Measurements from ENCODE around the gene CD58.

The CD58 gene

DNA sequence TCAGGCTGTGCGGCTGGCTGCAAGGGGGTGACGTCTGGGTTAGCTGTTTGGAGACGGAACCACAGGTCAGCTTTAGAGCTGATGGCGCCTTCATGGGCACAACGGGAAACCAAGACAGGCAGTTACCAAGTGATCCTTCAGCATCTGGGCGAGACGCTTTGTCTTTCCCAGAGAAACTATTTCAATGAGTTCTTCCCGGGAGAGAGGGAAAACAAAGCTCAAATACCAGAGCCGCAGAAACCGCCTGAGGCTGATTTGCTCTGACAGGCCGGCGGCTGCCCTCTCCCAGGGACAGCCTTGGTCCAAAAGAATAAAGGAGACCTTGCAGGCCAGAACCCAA is 76.5 kb downstream of the CD58 start:
- DNase-seq (ENCODE audit: low read depth in 1 of 2, low spot score in 1 of 2), result no peak

DNA sequence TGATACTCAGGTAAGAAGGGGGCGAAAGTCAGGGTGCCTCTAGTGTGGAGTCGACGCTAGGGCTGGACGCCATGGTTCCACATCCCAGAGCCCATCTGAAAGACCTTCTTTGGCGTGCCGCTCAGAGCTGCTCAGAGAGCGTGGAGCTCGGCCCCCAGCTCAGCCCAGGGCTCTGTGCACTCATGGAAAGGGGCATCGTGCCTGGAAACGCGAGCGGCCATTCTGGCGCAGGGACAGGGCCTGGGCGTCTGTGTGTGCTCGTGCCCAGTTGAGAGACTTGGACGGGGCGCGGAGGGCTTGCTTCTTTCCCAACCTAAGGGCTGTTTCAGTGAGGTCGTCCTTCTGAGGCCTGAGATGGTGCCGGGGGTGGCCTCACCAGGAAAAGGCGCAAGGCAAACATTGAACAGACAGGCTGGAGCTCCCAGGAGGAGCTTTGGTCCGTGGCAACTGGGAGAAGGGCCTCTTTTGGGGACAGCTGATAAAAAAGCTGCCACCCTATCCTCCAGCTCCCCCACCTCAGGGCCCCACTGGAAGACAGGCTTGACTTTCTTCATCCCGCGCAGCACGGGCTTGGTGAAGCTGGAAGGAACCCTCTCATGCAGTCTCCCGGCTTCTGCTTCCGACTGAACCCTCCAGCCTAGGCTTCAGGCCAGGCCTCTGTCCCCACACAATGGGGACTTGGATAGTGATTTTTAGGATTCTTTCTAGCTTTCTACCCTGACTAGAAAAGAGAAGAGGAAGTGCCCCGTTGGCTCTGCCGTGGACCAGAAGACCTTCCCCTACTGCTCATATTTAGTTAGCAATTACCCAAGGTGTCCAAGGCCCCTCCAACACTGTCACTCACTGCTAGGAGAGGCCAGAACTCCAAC is 77.1 kb downstream of the CD58 start:
- no peak for DNase-seq (ENCODE audit: low read depth in 1 of 2, low spot score in 1 of 2)

DNA sequence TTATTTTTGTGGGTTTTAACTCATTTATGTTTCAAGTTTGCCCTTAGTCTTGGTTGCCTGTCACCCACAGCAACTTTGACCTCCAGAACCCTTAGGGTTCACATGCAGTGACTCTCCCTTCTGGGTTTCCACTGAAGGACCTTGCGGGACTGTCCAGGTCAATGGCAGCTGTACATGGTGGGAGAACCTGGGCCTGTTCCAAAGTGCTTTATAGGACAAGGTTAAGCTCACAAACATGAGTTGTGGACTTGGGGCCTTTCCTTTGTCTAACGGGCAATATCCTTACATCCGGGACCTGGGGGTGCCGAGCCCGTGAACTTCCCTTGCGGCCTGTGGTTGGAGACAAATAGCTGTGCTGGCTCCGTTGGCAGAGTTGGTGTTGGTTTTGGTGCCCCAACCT is 77.8 kb downstream of the CD58 start:
- DNase-seq (ENCODE audit: low read depth in 1 of 2, low spot score in 1 of 2), result no peak

DNA sequence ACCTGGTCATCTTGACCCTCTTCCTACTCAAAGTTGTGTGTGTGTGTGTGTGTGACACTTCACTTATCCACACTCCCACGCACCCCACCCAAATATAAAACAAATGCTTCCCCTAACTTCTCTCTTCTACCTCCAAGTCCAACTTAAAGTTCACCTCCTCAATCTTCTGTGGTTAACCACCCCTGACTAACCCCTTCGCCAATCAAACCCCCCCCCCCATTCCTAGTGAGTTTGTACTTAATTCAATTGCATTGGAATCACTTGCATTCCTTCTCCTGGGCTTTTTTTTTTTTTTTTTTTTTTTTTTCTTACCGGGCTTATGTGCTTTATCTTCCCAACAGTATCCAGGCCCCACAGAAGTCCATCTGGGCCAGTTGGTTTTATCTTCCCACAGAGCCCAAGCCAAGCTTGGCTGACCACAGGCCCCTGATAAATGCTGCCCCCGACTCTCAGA is 78.4 kb downstream of the CD58 start:
- DNase-seq (ENCODE audit: low read depth in 1 of 2, low spot score in 1 of 2), result no peak

DNA sequence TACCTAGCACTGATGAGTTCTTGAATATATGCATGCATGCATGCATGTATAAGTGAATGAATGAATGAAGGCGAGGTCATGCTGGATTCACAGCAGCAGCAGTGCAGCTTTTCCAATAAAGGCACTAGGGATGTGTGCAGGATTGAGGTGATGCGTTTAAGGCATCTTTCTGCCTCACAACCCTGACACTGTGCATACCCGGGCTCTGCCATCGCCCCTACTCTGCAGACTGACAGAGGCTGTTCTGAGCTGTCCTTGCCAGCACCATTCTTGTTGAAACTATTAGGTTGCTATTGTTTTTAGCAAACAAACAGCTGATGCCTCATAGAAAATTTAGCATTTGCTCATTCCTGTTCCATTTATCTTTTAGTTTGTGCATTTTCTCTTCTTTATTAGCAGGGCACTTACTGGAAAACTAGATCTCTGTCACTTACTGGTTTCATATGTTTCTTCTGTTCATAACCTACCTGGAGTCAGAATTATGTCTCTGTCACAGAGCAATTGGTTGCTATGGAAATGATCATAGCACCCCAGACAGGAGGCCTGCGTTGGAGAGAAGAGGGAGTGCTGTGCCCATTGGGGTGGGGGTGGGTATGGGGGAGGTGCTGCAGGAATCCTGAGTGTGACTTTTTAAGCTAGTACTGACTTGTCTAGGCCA is 79.0 kb downstream of the CD58 start:
- no peak for DNase-seq (ENCODE audit: low read depth in 1 of 2, low spot score in 1 of 2)

DNA sequence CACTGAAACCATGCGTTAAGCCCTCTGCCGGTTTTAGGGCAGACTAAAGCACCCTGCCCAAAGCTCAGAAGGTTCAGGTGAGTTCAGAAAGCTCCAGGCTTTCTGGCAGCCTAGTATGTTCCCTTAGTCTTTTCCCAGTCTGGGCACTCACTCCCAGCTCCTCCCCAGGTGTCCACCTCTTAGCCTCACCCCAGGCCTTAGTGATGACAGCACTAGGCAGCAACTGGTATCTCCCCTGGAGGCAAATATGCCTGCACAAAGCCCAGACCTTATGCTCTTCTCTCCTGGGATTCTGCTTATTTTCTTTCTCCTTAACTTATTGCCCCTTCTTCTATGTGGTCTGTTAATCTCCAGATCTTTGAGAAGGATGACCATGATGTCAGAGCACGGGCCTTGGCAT is 80.2 kb downstream of the CD58 start:
- DNase-seq (ENCODE audit: low read depth in 1 of 2, low spot score in 1 of 2), result no peak

DNA sequence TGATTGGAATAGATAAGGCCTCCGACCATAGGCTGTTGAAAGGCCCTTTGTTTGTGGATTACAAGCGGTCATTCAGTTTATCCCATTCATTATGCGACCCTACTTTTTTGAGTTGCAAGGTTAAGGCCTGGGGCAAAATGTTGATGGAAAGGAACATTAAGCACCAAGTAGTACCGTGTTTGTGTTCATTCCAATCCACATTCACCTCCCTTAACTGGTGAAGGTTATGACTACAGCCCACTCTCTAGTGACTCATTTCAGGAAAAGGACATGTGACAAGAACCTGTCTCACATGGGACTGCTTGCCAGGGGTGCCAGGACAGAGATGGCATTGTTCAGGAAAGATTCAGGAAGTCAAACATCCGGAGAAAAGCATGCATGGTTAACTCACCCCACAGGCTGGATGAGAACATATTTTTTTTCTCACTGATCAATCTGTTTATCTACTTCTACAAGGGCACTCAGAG is 81.6 kb downstream of the CD58 start:
- no peak for DNase-seq (ENCODE audit: low read depth in 1 of 2, low spot score in 1 of 2)

DNA sequence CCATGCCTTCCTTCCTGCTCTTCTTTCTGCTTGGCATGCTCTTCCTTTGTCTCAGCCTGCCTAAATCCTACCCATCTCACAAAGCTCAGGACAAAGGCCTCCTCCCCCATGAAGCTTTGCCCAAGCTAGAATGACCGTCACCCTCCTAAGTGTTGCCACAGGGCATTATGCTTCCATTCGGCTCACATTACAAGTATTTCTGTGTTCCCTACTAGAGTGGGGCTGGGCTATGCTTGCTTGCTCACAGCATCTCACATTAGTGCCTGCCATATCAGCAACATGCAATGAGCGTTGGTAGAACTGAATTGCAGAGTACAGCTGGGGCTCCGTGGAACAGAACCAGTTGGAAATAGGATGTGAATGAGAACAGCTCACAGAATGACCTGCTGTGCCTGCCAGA is 82.8 kb downstream of the CD58 start:
- no peak for DNase-seq (ENCODE audit: low read depth in 1 of 2, low spot score in 1 of 2)

DNA sequence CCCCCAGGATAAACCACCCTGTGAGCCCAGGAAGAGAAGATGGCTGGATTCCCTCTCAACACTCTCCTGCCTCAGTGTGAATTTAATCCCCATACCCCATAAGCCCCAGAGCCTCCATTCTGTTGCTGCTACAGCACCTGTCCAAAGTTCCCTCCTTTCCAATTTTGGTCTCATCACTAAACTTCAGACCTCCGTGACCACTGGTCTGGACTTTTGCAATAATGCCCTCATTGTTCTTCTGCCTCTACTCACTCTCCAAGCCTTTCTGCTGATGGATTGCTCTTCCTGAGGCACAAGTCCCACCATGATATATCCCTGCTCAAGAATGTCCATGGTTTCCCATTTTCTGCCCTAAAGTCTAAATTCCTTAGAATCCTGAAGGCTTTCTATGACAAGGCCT is 83.2 kb downstream of the CD58 start:
- no peak for DNase-seq (ENCODE audit: low read depth in 1 of 2, low spot score in 1 of 2)

DNA sequence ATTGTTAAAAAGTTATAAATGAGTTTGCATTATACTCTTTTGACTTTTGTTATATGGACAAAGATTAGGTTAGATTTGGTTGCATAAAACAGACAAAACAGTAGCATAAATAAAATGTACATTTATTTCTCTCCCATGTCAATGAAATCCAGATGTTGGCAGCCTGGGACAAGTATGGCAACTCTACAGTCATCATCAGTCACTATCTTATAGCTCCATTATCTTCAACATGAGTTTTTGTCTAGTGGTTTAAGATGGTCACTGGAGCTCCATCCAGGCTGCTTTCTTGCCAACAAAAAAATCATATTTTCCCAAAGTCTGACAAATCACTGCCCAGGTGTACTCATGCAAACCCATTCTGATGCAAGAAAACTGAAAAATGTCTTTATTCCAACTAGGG is 83.8 kb downstream of the CD58 start:
- DNase-seq (ENCODE audit: low read depth in 1 of 2, low spot score in 1 of 2), result no peak

DNA sequence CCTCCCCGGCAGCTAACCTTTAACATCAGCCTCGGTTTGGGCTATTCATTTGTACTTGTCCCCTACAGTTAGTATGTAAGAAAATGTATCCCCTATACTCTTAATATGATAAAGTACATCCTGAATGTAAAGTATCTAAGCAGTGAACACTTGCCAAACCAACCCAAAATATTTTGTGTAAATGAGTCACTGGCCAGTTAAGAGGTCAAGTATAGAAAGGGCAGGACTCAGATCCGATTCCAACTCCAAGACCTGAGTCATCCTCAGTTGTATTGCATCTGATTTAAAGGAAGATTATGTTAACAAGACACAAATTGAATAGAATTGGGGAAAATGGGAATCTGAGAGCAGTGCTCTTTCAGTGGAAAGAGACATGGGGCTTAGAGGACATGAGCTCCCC is 84.4 kb downstream of the CD58 start:
- no peak for DNase-seq (ENCODE audit: low read depth in 1 of 2, low spot score in 1 of 2)

DNA sequence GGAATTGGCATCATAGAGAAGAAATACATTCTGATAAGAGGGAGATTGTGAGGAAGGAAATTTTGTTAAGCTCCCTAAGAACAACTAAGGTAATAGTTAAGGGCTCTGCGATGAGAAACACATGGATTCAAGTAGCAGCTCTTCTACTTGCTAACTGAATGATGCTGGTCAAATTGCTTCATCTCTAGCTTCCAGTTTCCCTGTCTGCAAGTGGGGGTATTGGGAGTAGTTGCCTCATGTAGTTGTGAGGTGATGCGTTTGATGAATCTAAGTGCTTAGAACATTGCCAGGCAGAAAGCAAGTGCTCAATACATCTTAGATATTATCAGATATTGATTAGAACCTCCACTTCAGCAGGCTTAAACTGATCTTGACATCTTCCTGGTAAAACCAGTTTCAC is 84.8 kb downstream of the CD58 start:
- DNase-seq (ENCODE audit: low read depth in 1 of 2, low spot score in 1 of 2), result no peak

DNA sequence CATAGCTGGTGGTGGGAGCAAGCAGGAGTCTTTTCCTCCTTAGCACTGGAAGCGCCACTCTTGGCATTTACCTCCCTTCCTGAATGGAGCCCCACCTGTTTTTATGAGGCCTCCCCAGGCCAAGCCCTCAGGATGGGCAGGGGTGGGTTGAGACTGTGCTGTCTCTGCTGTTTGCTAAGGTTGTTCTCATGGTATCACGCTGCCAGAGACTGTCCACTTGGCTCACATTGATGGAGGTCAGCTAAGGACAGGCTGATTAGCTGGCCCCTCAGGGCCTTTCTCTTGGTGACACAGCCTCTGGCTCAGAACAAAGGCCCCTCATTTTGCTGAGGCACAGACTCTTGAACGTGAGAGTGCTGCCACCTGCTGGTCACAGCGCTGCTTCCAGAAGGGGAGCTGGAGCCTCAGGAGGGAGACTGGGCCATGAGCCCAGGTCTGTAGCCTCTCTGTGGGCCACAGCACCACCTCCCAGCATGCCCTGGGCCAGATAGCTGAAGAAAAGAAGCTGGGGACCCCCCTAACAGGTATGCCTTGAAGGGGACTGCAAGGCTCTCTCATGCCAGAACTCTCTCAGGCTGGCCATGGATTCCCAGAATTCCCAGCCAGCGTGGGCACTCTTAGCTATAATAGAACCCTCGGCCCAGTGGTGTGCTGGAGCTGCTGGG is 85.6 kb downstream of the CD58 start:
- DNase-seq (ENCODE audit: low read depth in 1 of 2, low spot score in 1 of 2), result peak; percentile 66 to 86

DNA sequence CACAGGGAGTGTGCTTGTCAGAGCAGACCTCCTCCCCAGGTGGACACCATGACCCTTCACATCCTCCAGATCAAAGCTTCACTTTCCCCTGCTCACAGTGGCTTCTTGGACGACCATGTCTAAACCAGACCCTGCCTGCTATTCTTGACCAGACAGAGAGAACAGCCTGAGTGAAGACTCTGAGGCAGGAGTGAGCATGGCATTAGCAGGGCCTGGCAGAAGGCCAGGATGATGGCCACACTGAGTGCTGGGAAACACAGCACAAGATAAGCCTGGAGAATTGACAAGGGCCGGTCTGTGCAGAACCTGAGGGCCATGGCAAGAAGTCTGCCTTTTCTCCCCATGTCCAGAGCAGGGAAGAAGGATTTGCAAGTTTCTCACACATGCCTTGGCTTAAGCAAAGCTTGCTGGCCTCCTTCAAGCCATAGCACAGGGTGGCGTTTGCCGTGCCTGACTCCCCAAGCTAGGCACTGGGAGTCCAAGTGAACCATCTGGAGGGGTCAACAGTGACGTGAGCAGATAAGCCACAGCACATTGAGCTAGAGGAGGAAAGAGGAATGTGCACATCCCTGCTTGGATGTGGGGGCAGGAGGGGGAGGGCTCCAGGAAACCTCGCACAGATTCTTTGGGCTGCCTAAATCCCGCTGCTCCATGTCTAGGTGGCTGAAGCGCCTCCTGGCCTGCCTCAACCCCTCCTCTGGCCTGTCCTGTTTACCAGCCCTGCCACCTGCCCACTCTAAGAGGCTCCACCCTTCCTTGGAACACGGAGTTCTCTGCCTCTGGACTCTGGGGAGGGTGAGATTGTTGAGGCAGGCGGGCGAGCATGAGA is 87.1 kb downstream of the CD58 start:
- DNase-seq (ENCODE audit: low read depth in 1 of 2, low spot score in 1 of 2), result no peak

DNA sequence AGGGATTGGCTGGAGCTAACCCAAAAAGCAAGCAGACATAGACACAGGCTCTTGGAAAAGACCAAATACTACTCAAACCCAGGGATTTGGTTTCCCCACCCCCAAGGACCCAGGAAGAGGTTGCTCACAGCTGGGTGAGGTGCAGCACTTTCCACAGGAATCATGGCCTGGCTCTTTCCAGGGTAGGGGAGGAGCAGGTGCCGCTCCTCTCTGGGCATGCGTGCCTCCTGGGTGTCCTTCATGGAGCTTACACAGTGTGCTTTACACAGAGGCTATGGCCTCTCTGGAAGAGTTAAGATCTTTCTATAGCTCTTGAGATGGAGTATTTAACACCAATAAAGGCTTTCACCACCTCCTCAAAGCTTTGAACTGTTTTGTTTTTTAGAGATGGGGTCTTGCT is 88.3 kb downstream of the CD58 start:
- DNase-seq (ENCODE audit: low read depth in 1 of 2, low spot score in 1 of 2), result no peak

DNA sequence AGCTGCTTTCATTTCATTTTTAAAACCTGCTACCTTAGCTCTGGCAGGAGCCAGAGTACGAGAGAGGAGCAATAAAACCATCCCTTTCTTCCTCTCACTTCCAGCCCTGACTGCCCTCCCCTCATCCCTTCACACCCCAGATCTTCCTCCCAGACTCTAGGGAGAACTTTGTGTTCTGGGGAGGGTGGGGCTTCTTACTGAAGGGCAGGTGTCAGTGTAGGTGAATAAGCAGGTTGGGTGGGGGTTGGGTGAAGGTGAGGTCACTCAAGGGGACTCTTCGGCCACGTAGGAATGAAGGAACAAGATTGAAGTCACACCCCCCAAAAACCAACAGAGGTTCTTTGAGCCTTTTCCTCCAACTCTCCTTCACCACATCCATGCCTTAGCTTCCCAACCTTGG is 88.9 kb downstream of the CD58 start:
- no peak for DNase-seq (ENCODE audit: low read depth in 1 of 2, low spot score in 1 of 2)

DNA sequence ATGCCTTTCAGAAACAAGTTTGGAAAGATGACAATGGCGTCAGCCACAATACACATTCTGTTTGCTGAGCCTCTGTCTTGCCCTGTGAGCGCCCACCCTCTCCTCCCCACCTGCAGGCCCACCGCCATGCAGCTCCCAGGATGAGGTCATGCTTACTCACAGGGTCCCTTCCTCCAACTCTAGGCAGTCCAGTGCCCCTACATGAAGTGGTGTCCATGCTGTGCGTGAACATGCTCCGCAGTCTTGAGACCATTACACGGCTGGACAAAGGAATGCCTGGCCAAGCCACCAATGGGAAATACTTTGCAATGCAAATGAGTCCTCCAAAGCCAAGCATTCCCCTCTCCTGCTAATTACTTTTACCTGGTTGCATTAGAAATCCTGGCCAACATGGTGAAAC is 92.2 kb downstream of the CD58 start:
- DNase-seq (ENCODE audit: low read depth in 1 of 2, low spot score in 1 of 2), result no peak

DNA sequence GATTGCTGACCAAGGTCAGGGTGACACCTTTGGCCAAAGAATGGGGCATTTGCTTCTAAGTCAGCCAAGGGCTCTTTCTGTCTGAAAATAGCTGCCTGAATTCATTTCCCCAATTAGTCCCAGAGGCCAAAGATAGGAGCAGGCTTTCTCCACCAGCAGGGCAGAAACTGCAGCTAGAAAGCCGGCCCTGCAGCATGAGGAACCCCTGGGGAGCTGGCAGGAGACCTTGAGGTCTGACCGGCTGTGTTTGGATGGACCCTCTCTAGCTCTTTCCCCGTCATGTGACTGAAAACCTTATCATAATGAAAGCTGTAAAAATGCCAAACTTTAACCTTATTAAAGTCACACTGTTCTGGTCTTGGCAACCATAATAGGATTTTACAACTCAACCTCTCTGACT is 93.4 kb downstream of the CD58 start:
- DNase-seq (ENCODE audit: low read depth in 1 of 2, low spot score in 1 of 2), result no peak

DNA sequence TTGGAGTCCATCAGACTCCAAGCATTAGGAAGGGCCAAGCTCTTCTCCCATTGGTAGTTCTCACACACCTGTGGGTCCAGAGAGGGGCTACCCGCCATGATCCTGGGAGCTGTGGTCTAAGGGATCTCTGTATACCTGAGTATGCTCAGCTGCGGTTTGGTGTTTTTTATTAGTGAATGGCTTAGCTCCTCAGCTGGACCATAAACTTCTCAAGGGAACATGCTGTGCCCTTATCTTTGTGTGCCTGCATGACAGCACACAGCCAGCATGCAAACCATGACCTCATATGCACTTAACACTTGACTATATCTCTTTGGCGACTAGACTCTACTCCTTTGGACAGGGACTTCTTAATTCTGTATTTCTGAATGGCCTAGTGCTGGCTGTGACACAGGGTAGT is 94.5 kb downstream of the CD58 start:
- DNase-seq (ENCODE audit: low read depth in 1 of 2, low spot score in 1 of 2), result no peak

DNA sequence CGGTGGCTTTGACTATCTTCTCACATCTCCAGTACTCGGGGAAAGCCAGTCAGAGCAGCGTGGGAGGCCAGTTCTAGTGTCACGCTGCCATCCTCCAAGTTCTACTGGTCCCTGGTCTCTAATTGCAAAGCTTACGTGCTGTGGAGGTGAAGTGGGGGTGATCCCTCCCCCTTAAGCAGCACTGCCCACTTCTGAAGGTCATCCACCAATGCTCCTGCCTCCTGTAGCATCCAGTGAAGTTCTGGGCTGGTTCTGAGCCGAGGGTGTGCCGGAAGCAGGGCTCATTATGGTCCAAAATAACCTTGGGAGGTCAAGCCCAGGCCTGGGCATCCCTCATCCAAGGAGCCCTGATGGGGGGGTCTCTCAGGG is 95.0 kb downstream of the CD58 start:
- DNase-seq (ENCODE audit: low read depth in 1 of 2, low spot score in 1 of 2), result no peak

Data from stimulated activated CD4-positive, alpha-beta T cell treated with anti-CD3 and anti-CD28 coated beads, Interleukin-15, amount 100 ng/mL, for 1 hour (primary cell).